Activated CD8-positive, alpha-beta memory T cell treated with anti-CD3 and anti-CD28 coated beads for 4 hours (primary cell): ENCODE measurements around the gene PIK3AP1.

Source experiments
- DNase-seq, 2 donors: peaks; one replicate each; pipeline ENCODE4 v3.0.0-alpha.2; 2020; ENCODE audit warnings: low read depth in 2 of 2

PIK3AP1 gene

DNA sequence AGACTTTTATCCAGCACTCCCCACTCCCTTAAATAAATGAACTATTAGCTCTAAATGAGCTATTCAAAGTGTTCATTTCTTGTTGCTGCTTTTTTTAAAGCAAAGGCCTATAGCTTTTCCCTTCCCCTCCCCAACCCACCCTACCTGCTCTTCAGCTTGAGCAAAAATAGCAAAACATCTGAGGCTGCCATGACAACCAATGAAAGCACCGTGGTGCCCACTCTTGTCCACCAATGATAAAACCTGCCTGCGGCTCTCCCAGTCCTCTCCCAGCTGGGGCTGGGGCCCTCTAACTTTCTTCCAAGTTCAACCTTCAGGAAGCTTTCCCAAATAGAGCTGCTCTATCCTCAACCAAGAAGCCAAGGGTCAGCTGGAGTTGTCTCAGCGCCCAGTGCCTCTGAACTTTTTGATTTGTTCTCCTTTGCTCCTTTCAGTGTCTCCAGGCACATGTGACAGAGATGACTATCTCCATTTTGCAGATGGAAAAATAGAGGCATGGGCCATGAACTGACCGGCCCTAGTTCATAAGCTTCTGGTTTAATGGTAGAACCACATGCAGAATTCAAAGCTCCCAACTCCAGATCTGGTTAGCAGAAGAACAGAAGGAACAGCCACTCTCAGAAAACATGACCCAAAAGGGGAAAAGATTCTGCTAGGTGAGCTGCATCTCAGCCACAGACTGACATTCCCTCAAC lies 47.7 kb downstream of the PIK3AP1 start:
- DNase-seq = no peak

DNA sequence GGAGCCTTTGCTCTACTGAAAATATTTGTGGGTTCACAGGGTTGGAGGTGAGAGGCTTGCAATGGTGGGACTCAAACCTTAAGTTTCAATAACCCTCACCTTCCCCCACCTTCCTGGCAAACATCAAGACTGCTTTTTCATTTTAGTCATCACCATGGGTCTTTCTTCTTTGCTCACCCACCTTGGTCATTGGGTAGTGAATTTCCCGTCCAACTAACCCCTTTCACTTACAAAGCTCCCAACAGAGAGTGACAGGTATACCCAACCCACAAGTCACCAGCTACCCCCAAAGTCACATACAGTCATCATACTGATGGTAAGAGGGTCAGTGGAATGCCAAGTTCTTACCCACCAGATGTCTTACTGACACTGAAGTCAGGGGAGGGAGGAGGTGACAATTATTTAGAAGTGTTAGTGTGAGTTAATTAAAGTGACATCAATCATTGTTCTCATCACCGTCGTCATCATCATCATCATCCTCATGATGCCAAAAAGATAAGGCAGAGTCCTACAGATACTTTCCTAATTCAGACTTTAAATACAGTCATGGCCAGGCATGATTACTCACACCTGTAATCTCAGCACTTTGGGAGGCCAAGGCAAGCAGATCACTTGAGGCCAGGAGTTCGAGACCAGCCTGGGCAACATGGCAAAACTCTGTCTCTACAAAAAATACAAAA lies 49.0 kb downstream of the PIK3AP1 start:
- no peak for DNase-seq

DNA sequence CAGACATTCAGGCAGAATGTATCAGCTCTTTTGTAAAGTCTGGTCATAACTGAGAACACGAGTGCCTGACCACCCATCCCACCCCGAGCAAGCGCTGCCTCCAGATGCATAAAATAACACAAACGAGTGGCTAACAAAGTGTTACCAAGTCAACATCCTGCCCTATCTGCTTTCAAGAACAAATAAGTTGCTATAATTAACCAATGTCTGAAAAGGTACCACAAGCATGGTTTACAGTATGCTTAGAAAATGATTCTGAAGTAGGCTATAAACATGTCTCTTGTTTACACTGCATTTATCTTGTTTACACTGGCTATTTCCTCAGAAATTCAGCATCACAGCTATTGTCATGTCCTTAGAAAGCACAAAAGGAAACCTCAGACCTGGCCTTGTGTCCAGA lies 49.5 kb downstream of the PIK3AP1 start:
- no peak for DNase-seq

DNA sequence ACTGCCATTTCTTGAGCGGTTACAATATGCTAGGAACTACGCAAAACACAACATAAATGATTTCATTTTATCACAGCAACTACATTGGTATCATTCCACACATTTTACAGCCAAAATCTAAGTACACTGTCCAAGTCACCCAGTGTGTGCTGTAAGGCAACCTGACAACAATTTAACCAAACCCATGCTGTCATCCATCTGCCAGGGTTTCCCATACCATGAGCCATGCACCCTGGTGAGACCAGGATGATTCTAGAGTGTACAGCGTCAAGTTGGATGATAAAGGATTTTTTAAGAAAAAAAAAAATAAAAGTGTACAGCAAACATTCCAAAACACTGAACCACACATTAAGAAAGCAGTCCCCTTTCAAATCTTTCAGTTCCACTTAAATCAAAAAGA lies 52.9 kb downstream of the PIK3AP1 start:
- DNase-seq = no peak

DNA sequence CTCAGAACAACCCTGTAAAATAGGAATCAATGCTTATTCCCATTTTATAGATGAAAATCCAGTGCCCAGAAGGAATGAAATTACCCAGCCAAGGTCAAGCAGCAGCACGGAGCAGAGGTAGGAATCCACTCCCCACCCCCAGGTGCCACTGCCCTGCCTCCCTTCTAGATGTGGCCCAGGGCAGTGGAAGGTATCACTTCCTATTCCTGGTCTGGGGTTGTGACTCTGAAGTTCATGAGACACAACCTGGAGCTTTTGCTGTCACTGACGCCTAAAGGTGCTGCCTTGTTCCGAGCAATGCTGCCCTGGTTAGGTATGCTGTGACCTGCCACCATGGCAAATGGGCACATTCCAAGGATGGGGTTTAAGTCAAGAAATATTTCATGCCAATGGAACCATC lies 53.6 kb downstream of the PIK3AP1 start:
- no peak for DNase-seq

DNA sequence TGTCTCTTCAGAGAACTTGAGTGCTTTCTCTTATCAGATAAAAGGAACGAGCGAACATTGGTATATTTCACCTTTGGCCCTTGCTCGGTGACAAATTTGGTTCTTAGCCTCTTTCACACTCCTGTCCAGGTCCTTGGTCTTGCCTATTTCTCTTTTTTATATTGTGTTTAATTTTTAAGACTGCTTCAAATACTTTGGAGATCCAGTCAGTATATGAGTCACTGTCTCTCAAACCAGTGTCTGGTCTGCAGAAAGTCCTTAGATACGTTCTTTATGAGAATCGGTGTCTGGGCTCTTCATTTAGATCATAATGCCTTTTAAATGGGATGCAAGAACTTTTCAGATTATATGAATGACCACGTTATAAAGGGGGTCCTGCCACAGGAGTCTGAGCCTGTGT lies 55.0 kb downstream of the PIK3AP1 start:
- DNase-seq = no peak

DNA sequence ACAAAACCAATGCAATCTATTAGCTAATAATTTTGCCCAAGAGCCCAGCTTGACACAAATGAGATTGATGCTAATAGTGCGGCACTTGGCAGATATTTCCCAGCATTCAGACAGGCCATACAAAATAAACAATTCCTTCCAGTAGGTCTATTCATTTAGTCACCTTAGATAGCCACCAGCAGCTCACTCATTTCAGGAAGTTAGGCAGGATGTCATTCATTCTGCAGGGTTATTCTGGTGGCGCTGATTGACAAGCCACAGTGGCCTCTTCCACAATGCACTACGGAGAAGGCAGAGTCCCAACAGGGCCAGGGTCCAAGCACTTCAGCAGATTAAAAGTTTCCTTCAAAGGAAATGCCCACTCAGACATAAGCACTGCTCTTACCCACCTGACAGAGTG lies 55.8 kb downstream of the PIK3AP1 start:
- DNase-seq = no peak

DNA sequence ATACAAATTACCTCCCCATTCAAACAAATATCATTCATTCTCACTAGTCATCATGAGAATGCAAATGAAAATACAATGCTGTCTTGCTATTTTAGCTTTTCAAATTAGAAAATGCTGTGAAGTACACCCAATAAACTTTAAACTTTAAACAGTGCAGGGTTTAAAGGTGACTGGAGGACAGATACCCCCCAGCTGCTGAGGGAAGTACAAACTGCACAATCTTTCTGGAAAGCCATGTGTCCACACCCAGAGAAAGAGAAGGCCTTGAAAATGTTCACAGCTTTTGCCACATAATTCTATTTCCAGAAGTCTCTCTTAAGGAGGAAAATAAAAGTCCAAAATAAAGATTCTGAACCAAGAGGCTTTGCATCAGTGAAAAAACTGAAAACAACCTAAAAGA lies 56.5 kb downstream of the PIK3AP1 start:
- no peak for DNase-seq

DNA sequence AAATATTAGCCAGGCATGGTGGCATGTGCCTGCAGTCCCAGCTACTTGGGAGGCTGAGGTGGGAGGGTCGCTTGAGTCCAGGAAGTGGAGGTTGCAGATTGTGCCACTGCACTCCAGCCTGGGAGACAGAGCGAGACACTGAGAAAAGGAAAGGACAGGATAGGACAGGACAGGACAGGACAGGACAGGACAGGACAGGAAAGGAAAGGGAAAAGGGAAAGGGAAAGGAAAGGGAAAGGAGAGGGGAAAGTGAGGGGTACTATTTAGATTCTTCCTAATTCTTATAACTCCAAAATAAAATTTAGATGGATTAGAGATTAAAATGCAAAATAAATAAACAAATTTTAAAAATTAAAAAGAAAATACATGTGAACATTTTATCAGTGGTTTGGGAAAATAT lies 58.7 kb downstream of the PIK3AP1 start:
- no peak for DNase-seq

DNA sequence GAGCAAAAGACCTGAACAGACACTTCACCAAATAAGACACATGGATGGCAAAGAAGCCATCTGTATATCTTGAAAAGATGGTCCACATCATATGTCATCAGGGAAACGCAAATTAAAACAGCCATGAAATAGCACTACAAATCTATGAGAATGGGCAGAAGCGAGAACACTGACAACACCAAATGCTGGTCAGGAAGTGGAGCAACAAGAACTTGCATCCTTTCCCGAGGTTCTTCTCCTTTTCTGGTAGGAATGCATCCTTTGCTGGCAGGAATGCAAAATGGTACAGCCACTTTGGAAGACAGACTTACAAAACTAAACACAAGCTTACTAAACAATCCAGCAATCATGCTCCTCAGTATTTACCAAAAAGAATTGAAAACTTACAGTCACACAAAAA lies 60.0 kb downstream of the PIK3AP1 start:
- DNase-seq = no peak

DNA sequence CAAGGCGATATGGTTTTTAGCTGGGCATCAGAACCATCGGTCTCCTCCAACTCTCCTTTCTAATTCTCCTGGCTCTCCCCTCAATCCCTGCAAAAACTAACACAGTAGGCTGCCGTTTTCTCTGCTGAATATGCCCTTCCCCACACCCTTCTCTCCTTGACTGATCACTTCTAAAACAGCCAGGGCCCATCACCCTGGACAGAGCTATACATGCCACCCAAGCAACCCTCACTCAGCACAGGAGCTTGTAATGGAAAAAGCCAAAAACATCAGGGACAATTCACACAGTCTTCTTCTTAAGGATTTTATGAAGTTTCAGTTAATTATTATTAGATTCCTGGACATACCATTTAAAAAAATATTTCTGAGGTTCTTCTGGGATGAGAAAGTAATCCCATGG lies 61.5 kb downstream of the PIK3AP1 start:
- no peak for DNase-seq

DNA sequence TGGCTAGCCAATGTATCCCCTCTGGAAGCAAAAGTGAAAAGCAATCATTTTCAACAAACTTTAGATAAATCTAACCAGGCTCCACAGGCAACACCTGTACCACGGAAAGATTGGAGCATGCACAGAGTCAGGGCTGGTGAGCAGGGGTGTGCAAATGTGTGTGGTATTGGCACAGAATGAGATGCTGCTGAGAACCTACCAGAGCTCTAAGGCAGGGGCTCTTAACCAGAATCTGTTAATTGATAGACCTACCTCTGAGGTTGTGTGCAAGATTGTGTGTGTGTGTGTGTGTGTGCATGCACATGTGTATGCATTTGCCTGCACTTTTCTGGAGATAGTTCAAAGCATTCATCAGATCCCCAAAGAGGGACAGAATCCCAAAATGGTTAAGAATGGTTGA lies 62.9 kb downstream of the PIK3AP1 start:
- no peak for DNase-seq

DNA sequence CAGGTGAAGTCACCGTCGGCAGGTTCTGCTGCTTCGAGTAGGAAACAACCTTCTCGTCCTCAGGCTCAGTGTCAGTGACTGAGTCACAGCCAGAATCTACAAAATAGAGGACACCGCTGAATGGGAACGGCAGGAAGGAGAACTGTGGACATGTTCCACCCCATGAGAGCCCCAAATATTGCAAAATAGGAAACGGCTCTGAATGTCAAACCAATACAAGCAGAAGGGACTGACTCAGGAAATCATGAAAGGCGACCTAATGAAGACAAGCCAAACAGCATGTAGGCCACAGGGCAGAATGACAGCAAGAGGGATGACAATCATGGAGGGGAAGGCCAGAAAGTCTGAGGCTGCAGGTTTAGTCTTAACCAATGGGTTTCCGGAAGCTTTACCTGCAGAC lies 63.5 kb downstream of the PIK3AP1 start:
- DNase-seq = no peak

DNA sequence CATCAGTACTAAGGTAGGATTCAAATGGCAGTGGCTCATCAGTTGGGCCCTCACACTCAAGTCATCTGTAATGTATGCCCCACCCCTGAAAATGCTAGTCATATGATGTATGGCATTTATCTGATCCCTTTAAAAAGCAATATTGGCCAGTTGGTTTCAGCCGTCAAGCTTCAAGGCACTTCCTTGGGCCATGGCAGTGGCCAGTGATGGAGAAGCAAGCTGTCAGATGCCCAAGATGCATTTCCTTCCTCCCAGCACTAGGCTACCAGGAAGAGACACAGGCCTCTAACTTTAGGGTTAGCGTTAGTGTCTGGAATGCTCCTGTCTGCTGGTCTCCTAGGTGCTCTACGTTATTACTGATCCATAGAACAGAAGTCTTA lies 64.1 kb downstream of the PIK3AP1 start:
- no peak for DNase-seq

DNA sequence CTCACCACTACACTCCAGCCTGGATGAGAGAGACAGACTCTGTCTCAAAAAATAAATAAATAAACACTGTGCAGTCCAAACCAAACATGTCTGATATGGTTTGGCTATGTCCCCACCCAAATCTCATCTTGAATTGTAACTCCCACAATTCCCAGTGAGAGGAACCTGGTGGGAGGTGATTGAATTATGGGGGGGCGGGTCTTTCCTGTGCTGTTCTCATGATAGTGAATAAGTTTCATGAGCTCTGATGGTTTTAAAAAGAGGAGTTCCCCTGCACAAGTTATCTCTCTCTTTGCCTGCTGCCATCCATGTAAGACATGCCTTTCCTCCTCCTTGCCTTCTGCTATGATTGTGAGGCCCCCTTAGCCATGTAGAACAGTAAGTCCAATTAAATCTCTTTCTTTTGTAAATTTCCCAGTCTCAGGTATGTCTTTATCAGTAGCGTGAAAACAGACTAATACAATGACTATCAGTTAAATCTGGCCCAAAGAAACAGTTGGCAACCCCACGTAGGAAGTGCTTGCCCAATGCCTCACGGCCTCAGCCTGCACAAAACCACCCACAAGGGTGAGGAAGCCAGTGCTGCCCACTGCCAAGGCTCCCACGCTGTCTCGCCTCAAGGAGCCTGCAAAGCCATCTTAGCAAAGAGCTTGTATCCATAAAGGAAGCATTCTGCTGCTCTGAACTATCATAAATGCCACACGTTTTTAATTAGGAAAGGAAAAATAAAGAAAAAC lies 64.7 kb downstream of the PIK3AP1 start:
- DNase-seq = no peak

DNA sequence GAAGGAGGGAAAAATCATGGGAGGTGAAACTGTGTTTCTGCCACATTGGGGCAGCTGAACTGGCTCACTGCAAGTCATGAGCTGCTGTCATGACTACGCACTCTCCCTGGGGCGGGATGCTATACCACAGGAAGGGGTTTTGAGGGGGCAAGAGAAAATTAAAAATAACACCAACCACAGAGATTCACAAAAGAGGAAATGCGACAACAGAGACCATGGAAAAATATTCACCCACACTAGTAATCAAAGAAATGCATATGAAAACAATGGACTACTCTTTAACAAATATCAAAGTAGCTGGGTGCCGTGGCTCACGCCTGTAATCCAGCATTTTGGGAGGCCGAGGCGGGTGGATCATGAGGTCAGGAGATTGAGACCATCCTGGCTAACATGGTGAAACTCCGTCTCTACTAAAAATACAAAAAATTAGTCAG lies 68.3 kb downstream of the PIK3AP1 start:
- peak; percentile 27 to 56 for DNase-seq

DNA sequence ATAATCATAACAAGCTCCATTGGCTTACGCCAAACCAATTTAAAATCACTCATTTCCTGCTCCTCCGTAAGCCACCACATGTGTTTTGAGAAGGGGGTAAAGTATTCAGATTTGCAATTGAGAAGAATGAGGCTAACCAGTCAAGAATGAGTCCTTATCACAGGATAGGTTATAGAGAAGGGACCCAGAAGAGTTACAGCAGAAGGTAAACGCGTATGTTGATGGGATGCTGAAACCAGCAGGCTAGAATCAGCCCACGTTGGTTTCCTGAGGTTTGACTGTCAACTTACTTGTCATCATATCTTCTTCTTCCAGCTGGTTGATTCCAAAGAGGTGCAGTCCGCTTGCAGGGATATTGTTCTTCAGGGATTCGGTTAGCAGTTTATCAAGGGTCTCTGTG lies 69.4 kb downstream of the PIK3AP1 start:
- no peak for DNase-seq

DNA sequence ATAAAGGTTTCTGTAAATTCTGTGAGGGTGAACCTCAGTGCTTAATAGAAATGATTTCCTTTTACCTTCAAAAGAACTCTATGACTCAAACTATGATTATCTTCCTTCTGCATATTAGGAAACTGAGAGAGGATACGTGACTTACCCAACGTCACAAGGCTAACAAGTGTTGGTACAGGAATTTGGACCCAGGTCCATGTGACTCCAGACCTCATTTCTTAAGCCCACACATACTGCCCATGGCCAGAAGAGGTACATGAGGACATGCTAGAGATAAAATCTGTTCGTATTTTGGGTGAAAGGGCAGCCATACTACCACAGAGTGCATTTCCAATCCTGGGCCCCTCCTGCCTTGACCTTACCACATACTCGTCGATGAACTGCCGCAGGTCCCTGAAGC lies 72.0 kb downstream of the PIK3AP1 start:
- DNase-seq = no peak

DNA sequence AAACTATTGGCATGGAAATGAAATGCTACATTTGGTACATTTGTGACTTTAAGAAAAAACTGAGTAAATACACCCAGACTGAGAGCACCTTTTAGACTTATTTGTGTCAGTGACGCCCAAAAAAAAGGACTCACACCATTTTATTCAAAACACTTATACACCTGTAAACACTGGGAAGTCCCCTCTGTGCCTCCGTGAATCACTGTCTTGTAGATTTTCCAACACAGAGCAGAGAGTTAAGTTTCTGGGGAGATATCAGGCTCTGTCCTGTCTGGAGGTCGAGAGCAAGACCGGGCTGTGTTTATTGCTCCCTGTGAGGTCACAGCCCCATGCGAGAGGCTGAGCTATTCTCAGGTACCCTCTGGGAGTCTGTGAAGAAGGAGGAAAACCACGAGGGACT lies 72.8 kb downstream of the PIK3AP1 start:
- DNase-seq = no peak

DNA sequence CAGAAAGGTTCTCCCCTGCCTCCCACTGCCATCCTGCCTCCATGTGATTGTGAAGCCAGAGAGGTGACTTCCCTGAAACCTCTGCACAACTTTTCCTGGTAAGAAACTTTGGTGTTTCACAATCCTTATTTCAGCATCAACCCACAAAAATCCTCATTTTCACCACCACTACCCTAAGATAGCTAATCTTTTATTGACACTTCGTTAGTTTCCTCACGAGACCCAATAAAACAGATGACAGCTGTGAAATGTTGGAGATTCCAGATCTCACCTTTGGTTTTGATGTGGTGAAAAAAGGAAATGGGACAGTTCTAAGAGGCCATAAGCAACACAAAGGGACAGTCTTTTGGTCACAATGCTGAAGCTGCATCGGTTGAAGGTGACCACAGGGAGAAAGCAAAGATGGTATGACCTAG lies 73.6 kb downstream of the PIK3AP1 start:
- DNase-seq = no peak

DNA sequence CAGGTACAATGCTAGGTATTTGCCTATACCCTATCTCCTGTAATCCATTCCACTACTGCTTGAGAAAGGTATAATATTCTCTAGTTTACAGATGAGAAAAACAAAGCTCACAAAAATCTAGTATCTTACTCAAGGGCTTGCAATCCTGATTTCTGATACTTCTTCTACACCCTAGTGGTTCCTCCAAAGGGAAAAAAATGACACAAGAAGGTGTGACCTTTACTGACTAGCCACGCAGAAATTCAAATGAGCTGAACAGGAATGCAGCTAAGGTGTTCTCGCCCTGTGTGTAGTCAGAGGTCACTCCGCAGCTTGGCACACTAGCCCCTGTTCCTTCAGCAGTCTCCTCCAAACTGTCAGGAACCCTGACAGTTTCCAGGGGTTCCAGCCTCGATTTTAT lies 74.0 kb downstream of the PIK3AP1 start:
- no peak for DNase-seq

DNA sequence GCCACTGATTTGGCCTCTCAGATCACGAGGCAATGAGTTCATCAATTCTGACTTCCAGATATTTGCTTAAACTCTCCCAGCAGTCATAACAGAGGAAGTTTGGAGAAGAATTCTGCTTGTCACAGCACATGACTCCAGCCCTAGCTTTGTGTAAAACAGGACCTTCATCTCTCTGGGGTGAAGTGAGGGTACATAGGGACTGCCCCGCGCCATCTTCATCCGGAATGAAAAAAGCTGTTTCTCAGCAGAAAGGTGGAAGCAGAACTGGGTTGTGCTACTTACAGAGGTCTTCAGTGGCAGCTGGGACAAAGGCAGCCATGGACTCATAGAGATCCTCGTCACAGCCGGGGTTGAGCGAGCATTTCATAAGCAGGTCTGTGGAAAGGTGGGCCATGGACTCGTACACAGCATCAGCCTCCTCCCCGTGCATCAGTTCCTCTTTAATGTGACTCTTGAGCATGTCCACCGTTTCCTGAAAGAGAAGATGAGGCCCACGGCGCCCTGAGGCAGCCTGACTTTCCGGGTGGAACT lies 75.1 kb downstream of the PIK3AP1 start:
- DNase-seq = no peak

DNA sequence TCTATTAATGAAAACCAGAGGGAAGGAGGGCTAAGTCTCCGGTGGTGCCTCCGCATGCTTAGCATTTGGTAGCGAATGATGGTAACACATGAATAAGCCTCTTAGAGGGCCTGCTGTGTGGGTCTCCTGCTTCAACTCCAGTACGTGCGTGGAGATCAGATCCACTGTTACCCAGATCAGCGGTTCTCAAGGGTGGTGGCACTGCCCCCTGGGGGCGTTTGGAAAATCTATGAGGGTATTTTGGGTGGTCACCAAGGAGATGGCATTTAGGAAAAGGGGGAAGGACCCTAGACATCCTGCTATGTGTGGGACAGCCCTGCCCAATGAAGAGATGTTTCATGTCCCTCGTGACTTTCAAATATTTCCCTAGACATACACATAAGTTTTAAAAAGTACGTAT lies 76.4 kb downstream of the PIK3AP1 start:
- DNase-seq = no peak
